GM12873 (cell line): ENCODE data around the gene ELOVL4.

Experiments
- CTCF ChIP-seq: IDR thresholded peaks from 2 replicates; pipeline ENCODE4 v1.5.1; 2012; ENCODE audit warnings: low read depth, mild to moderate bottlenecking, moderate library complexity, low read length, control low read depth; ENCODE audit not compliant: insufficient read depth; ENCODE audit errors: missing control alignments

Gene ELOVL4

GRCh38 chr6:79971193-79971592, 23.8 kb upstream of the ELOVL4 start:
- no peak for TF ChIP-seq CTCF

GRCh38 chr6:79969784-79970183, 22.4 kb upstream of the ELOVL4 start:
- no peak for TF ChIP-seq CTCF

- no peak for TF ChIP-seq CTCF
Measured at GRCh38 chr6:79967178-79967577, 19.8 kb upstream of the ELOVL4 start.

GRCh38 chr6:79964607-79965081, 17.3 kb upstream of the ELOVL4 start:
- no peak for TF ChIP-seq CTCF

GRCh38 chr6:79954849-79955248, 7.5 kb upstream of the ELOVL4 start:
- no peak for TF ChIP-seq CTCF

- peak; percentile 73 for TF ChIP-seq CTCF
Measured at GRCh38 chr6:79949233-79949632, 1.9 kb upstream of the ELOVL4 start.

- peak; percentile 50 for TF ChIP-seq CTCF
Measured at GRCh38 chr6:79946272-79947190, 822 bp downstream of the ELOVL4 start.
